ENCODE measurements around the gene VEGFC. TPM values are rescaled to one million over a fixed set of nuclear protein-coding genes. Genes with fewer than 3 reads are reported as not detected.
A peak's percentile ranks its signal among the peaks of the same experiment; 100 is the strongest.

Gene VEGFC
- total RNA-seq, 2 donors from 2014 or later, result not detected

- peaks cover 48% of the 10 kb centered on the region for H3K27me3 Mint-ChIP-seq (ENCODE audit: low read depth)
These were observed 964 bp downstream of the VEGFC start for GRCh38 chr4:176791591-176792325.

GRCh38 chr4:176790398-176790797, 2.3 kb downstream of the VEGFC start:
- DNase-seq, result no peak
- Mint-ChIP-seq H3K9me3 (peaks cover 0 to 2% of the 10 kb centered on the region in 2 donors), H3K4me3 (no peak overlapping the region), H3K4me1 (ENCODE audit: low read depth) (peaks cover 6% of the 10 kb centered on the region), H3K27me3 (ENCODE audit: low read depth) (peaks cover 46% of the 10 kb centered on the region), H3K36me3 (ENCODE audit: insufficient read depth in 2 of 2) (peaks cover 0 to 3% of the 10 kb centered on the region in 2 donors), H3K27ac (no peak overlapping the region)
- ATAC-seq (replicated peaks in 1 of 2), result no peak

More at GRCh38 chr4:176791591-176792325, 964 bp downstream of the VEGFC start:
- DNase-seq, result no peak
- peak overlapping the region; percentile 58 to 61 for H3K4me3 Mint-ChIP-seq
- H3K9me3 Mint-ChIP-seq, result no peaks in the 10 kb centered on the region
- H3K27ac Mint-ChIP-seq, result no peak overlapping the region
- ATAC-seq (replicated peaks in 1 of 2), result peak; percentile 22 to 27
- H3K36me3 Mint-ChIP-seq (ENCODE audit: insufficient read depth in 2 of 2), result peaks cover 0 to 3% of the 10 kb centered on the region in 2 donors
- peaks cover 6% of the 10 kb centered on the region for H3K4me1 Mint-ChIP-seq (ENCODE audit: low read depth)

- H3K4me3 Mint-ChIP-seq, result no peak overlapping the region
- H3K36me3 Mint-ChIP-seq (ENCODE audit: insufficient read depth in 2 of 2), result peaks cover 0 to 3% of the 10 kb centered on the region in 2 donors
- ATAC-seq (replicated peaks in 1 of 2) (peak; percentile 38 to 39), DNase-seq (no peak)
- H3K27me3 Mint-ChIP-seq (ENCODE audit: low read depth), result peaks cover 46% of the 10 kb centered on the region
- H3K4me1 Mint-ChIP-seq (ENCODE audit: low read depth), result peaks cover 6% of the 10 kb centered on the region
- H3K9me3 Mint-ChIP-seq, result peaks cover 0 to 2% of the 10 kb centered on the region in 2 donors
- no peak overlapping the region for H3K27ac Mint-ChIP-seq
These were observed 2.8 kb downstream of the VEGFC start for GRCh38 chr4:176789955-176790354.

GRCh38 chr4:176788971-176789370, 3.8 kb downstream of the VEGFC start:
- ATAC-seq (replicated peaks in 1 of 2), result no peak
- Mint-ChIP-seq H3K27me3 (ENCODE audit: low read depth) (peaks cover 38% of the 10 kb centered on the region), H3K4me3 (no peak overlapping the region), H3K27ac (no peak overlapping the region), H3K9me3 (peaks cover 0 to 2% of the 10 kb centered on the region in 2 donors), H3K36me3 (ENCODE audit: insufficient read depth in 2 of 2) (peaks cover 0 to 3% of the 10 kb centered on the region in 2 donors), H3K4me1 (ENCODE audit: low read depth) (peaks cover 6% of the 10 kb centered on the region)
- no peak for DNase-seq

GRCh38 chr4:176788248-176788647, 4.5 kb downstream of the VEGFC start:
- Mint-ChIP-seq H3K36me3 (ENCODE audit: insufficient read depth in 2 of 2) (peaks cover 0 to 2% of the 10 kb centered on the region in 2 donors), H3K27ac (no peak overlapping the region), H3K27me3 (ENCODE audit: low read depth) (peaks cover 31% of the 10 kb centered on the region), H3K4me3 (no peak overlapping the region), H3K9me3 (peaks cover 0 to 2% of the 10 kb centered on the region in 2 donors), H3K4me1 (ENCODE audit: low read depth) (peaks cover 6% of the 10 kb centered on the region)
- DNase-seq (no peak), ATAC-seq (replicated peaks in 1 of 2) (no peak)

GRCh38 chr4:176784816-176785215, 7.9 kb downstream of the VEGFC start:
- DNase-seq, result no peak
- ATAC-seq (replicated peaks in 1 of 2), result no peak
- Mint-ChIP-seq H3K36me3 (ENCODE audit: insufficient read depth in 2 of 2) (no peaks in the 10 kb centered on the region), H3K9me3 (peaks cover 0 to 2% of the 10 kb centered on the region in 2 donors), H3K27ac (no peak overlapping the region), H3K4me3 (no peak overlapping the region), H3K27me3 (ENCODE audit: low read depth) (peaks cover 11% of the 10 kb centered on the region), H3K4me1 (ENCODE audit: low read depth) (no peaks in the 10 kb centered on the region)

GRCh38 chr4:176782794-176783193, 9.9 kb downstream of the VEGFC start:
- Mint-ChIP-seq H3K4me1 (ENCODE audit: low read depth) (no peaks in the 10 kb centered on the region), H3K36me3 (ENCODE audit: insufficient read depth in 2 of 2) (no peaks in the 10 kb centered on the region), H3K27ac (no peak overlapping the region), H3K4me3 (no peak overlapping the region), H3K27me3 (ENCODE audit: low read depth) (no peaks in the 10 kb centered on the region), H3K9me3 (peaks cover 0 to 3% of the 10 kb centered on the region in 2 donors)
- no peak for ATAC-seq (replicated peaks in 1 of 2)
- DNase-seq, result no peak

GRCh38 chr4:176782191-176782590, 10.5 kb downstream of the VEGFC start:
- H3K9me3 Mint-ChIP-seq, result peaks cover 0 to 3% of the 10 kb centered on the region in 2 donors
- H3K4me3 Mint-ChIP-seq, result no peak overlapping the region
- H3K27me3 Mint-ChIP-seq (ENCODE audit: low read depth), result no peaks in the 10 kb centered on the region
- H3K36me3 Mint-ChIP-seq (ENCODE audit: insufficient read depth in 2 of 2), result no peaks in the 10 kb centered on the region
- ATAC-seq (replicated peaks in 1 of 2) (no peak), DNase-seq (no peak)
- H3K27ac Mint-ChIP-seq, result no peak overlapping the region
- H3K4me1 Mint-ChIP-seq (ENCODE audit: low read depth), result no peaks in the 10 kb centered on the region

- Mint-ChIP-seq H3K4me1 (ENCODE audit: low read depth) (no peaks in the 10 kb centered on the region), H3K4me3 (no peak overlapping the region), H3K27me3 (ENCODE audit: low read depth) (no peaks in the 10 kb centered on the region), H3K36me3 (ENCODE audit: insufficient read depth in 2 of 2) (no peaks in the 10 kb centered on the region), H3K27ac (no peak overlapping the region), H3K9me3 (peaks cover 0 to 3% of the 10 kb centered on the region in 2 donors)
- DNase-seq (no peak), ATAC-seq (replicated peaks in 1 of 2) (no peak)
These were observed 11.0 kb downstream of the VEGFC start for GRCh38 chr4:176781739-176782100.

- H3K27ac Mint-ChIP-seq, result no peak overlapping the region
- H3K4me1 Mint-ChIP-seq (ENCODE audit: low read depth), result no peaks in the 10 kb centered on the region
- no peaks in the 10 kb centered on the region for H3K36me3 Mint-ChIP-seq (ENCODE audit: insufficient read depth in 2 of 2)
- DNase-seq (no peak), ATAC-seq (replicated peaks in 1 of 2) (no peak)
- H3K4me3 Mint-ChIP-seq, result no peak overlapping the region
- H3K9me3 Mint-ChIP-seq, result peaks cover 0 to 3% of the 10 kb centered on the region in 2 donors
- H3K27me3 Mint-ChIP-seq (ENCODE audit: low read depth), result no peaks in the 10 kb centered on the region
These were observed 11.6 kb downstream of the VEGFC start for GRCh38 chr4:176780995-176781738.

- Mint-ChIP-seq H3K27me3 (ENCODE audit: low read depth) (no peaks in the 10 kb centered on the region), H3K9me3 (peaks cover 0 to 1% of the 10 kb centered on the region in 2 donors), H3K4me1 (ENCODE audit: low read depth) (no peaks in the 10 kb centered on the region), H3K4me3 (no peak overlapping the region), H3K27ac (no peak overlapping the region), H3K36me3 (ENCODE audit: insufficient read depth in 2 of 2) (no peaks in the 10 kb centered on the region)
- ATAC-seq (replicated peaks in 1 of 2), result no peak
- no peak for DNase-seq
These were observed 13.3 kb downstream of the VEGFC start for GRCh38 chr4:176779421-176779820.

- Mint-ChIP-seq H3K9me3 (peaks cover 0 to 1% of the 10 kb centered on the region in 2 donors), H3K36me3 (ENCODE audit: insufficient read depth in 2 of 2) (no peaks in the 10 kb centered on the region), H3K4me3 (no peak overlapping the region), H3K27ac (no peak overlapping the region), H3K27me3 (ENCODE audit: low read depth) (no peaks in the 10 kb centered on the region), H3K4me1 (ENCODE audit: low read depth) (no peaks in the 10 kb centered on the region)
- ATAC-seq (replicated peaks in 1 of 2) (no peak), DNase-seq (no peak)
These were observed 14.2 kb downstream of the VEGFC start for GRCh38 chr4:176778491-176778890.

GRCh38 chr4:176778063-176778462, 14.7 kb downstream of the VEGFC start:
- Mint-ChIP-seq H3K4me3 (no peak overlapping the region), H3K27ac (no peak overlapping the region), H3K27me3 (ENCODE audit: low read depth) (no peaks in the 10 kb centered on the region), H3K9me3 (peaks cover 0 to 1% of the 10 kb centered on the region in 2 donors), H3K4me1 (ENCODE audit: low read depth) (no peaks in the 10 kb centered on the region), H3K36me3 (ENCODE audit: insufficient read depth in 2 of 2) (no peaks in the 10 kb centered on the region)
- ATAC-seq (replicated peaks in 1 of 2) (no peak), DNase-seq (no peak)

Data from activated T-cell treated with anti-CD3 and anti-CD28 coated beads, Interleukin-2, amount 50 U/mL, for 72 hours (primary cell).